AG08395 (cell line): ENCODE results near the gene PRKACG.
A peak's percentile ranks its signal among the peaks of the same experiment; 100 is the strongest.
"Not testable (repeated sequence)": the region's sequence is repeated elsewhere in the genome, so short reads cannot be mapped to it uniquely, and the experiment has no call there.

Experiments
- DNase-seq: peaks from one replicate; pipeline ENCODE4 v3.0.0; 2012; ENCODE audit warnings: mixed read lengths, low spot score

The PRKACG gene

GRCh38 chr9:69014013-69014412 is at the start of gene PRKACG:
TSS of gene PRKACG (minus strand) at chr9:69014113. CDS start at chr9:69014092, 21 bp downstream.
- no peak for DNase-seq

GRCh38 chr9:69062195-69062594 is 48.3 kb upstream of the PRKACG start:
- no peak for DNase-seq

GRCh38 chr9:69060766-69061165 is 46.9 kb upstream of the PRKACG start:
- no peak for DNase-seq

GRCh38 chr9:69058101-69058500 is 44.2 kb upstream of the PRKACG start:
- DNase-seq: no peak

- DNase-seq: no peak
These were observed 42.4 kb upstream of the PRKACG start for GRCh38 chr9:69056191-69056815.

- DNase-seq: no peak
These were observed 41.1 kb upstream of the PRKACG start for GRCh38 chr9:69054989-69055388.

GRCh38 chr9:69050936-69051335 is 37.0 kb upstream of the PRKACG start:
- not testable (repeated sequence) for DNase-seq

- DNase-seq: no peak
These were observed 35.2 kb upstream of the PRKACG start for GRCh38 chr9:69049094-69049493.

- DNase-seq: no peak
These were observed 33.5 kb upstream of the PRKACG start for GRCh38 chr9:69047371-69047770.

GRCh38 chr9:69046723-69047122 is 32.8 kb upstream of the PRKACG start:
- no peak for DNase-seq

GRCh38 chr9:69045821-69046220 is 31.9 kb upstream of the PRKACG start:
- no peak for DNase-seq

- DNase-seq: peak; percentile 19
These were observed 30.6 kb upstream of the PRKACG start for GRCh38 chr9:69044240-69045219.

- no peak for DNase-seq
These were observed 26.7 kb upstream of the PRKACG start for GRCh38 chr9:69040646-69041045.

GRCh38 chr9:69036799-69037198 is 22.9 kb upstream of the PRKACG start:
- no peak for DNase-seq

GRCh38 chr9:69036309-69036708 is 22.4 kb upstream of the PRKACG start:
- no peak for DNase-seq

GRCh38 chr9:69035438-69036308 is 21.8 kb upstream of the PRKACG start, which contains the start of gene FXN:
TSS of gene FXN (plus strand) at chr9:69035752. CDS start at chr9:69035783, 31 bp downstream.
- peak; percentile 93 for DNase-seq

- DNase-seq: no peak
These were observed 20.2 kb upstream of the PRKACG start for GRCh38 chr9:69034071-69034470.

- no peak for DNase-seq
These were observed 17.1 kb upstream of the PRKACG start for GRCh38 chr9:69030851-69031645.

GRCh38 chr9:69029535-69029934 is 15.6 kb upstream of the PRKACG start:
- no peak for DNase-seq

GRCh38 chr9:69028754-69029153 is 14.8 kb upstream of the PRKACG start:
- DNase-seq: no peak
